IPS DF 6.9 (cell line): ENCODE measurements around the gene RAPGEF1.
"Not testable (repeated sequence)": the region's sequence is repeated elsewhere in the genome, so short reads cannot be mapped to it uniquely, and the experiment has no call there.

Source experiments
- DNase-seq: peaks from one replicate; pipeline ENCODE4 v3.0.0-alpha.2; 2013; ENCODE audit warnings: low read depth, low spot score
- H3K27ac ChIP-seq: one replicate; pipeline ENCODE4 v1.5.1; 2013; ENCODE audit warnings: low read length, control low read depth
- H3K27me3 ChIP-seq: 2 replicates; pipeline ENCODE4 v1.6.1; 2013; ENCODE audit warnings: mild to moderate bottlenecking, low read length; ENCODE audit not compliant: control insufficient read depth, insufficient read depth
- H3K36me3 ChIP-seq: 2 replicates; pipeline ENCODE4 v1.6.1; 2013; ENCODE audit warnings: low read length; ENCODE audit not compliant: control insufficient read depth, insufficient read depth
- H3K4me1 ChIP-seq: 2 replicates; pipeline ENCODE4 v1.6.1; 2013; ENCODE audit warnings: low read length; ENCODE audit not compliant: control insufficient read depth, insufficient read depth
- H3K4me3 ChIP-seq: 2 replicates; pipeline ENCODE4 v1.5.1; 2013; ENCODE audit warnings: mild to moderate bottlenecking, low read length
- H3K9me3 ChIP-seq: 2 replicates; pipeline ENCODE4 v1.6.1; 2013; ENCODE audit warnings: low read length, inconsistent platforms; ENCODE audit not compliant: control insufficient read depth, insufficient read depth
- WGBS: extraction: QIAGEN DNeasy Blood & Tissue Kit; methylation state at CpG from one replicate; pipeline ENCODE4 v1.1.7; 2013; ENCODE audit warnings: mixed read lengths, missing lambda C conversion rate; ENCODE audit not compliant: insufficient read length, insufficient coverage; 5-methylcytosine and 5-hydroxymethylcytosine counted together

RAPGEF1 gene

GRCh38 chr9:131691969-131692611 lies 47.8 kb downstream of the RAPGEF1 start:
- H3K36me3 ChIP-seq, result no peaks in the 10 kb centered on the region
- no peak for DNase-seq
- no peak overlapping the region for H3K4me3 ChIP-seq
- WGBS, result no CpG with 5 or more reads among the region's 7 CpGs
- H3K27me3 ChIP-seq, result no peaks in the 10 kb centered on the region
- no peaks in the 10 kb centered on the region for H3K9me3 ChIP-seq
- peaks cover 7% of the 10 kb centered on the region for H3K4me1 ChIP-seq
- H3K27ac ChIP-seq, result no peak overlapping the region

GRCh38 chr9:131690941-131691573 lies 48.8 kb downstream of the RAPGEF1 start:
- peaks cover 7% of the 10 kb centered on the region for H3K4me1 ChIP-seq
- no CpG with 5 or more reads among the region's 3 CpGs for WGBS
- H3K27ac ChIP-seq, result no peak overlapping the region
- H3K9me3 ChIP-seq, result no peaks in the 10 kb centered on the region
- no peaks in the 10 kb centered on the region for H3K27me3 ChIP-seq
- no peak overlapping the region for H3K4me3 ChIP-seq
- no peak for DNase-seq
- no peaks in the 10 kb centered on the region for H3K36me3 ChIP-seq

DNA sequence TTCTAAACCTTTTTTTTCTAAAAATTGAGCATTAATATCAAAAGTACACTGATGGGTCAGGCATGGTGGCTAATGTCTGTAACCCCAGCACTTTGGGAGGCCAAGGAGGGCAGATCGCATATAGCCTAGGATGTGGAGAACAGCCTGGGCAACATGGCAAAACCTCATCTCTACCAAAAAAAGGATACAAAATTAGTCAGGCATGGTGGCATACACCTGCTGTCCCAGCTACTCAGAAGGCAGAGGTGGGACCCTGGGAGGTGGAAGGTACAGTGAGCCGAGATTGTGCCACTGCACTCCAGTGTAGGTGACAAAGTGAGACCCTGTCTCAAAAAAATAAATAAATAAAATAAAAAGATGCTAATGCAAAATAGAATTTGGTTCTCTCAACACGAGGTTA lies 49.4 kb downstream of the RAPGEF1 start:
- Histone ChIP-seq H3K4me1 (peaks cover 4% of the 10 kb centered on the region), H3K36me3 (no peaks in the 10 kb centered on the region), H3K4me3 (no peak overlapping the region)

GRCh38 chr9:131688377-131688776 lies 51.5 kb downstream of the RAPGEF1 start:
- DNase-seq, result no peak
- no peaks in the 10 kb centered on the region for H3K36me3 ChIP-seq
- no peaks in the 10 kb centered on the region for H3K27me3 ChIP-seq
- no peak overlapping the region for H3K4me3 ChIP-seq
- H3K27ac ChIP-seq, result no peak overlapping the region
- no peaks in the 10 kb centered on the region for H3K9me3 ChIP-seq
- WGBS, result no CpG with 5 or more reads among the region's 3 CpGs
- H3K4me1 ChIP-seq, result no peaks in the 10 kb centered on the region; the same call in 1 of the 2 replicates

More for the DNA sequence above, 49.4 kb downstream of the RAPGEF1 start:
- Histone ChIP-seq H3K9me3 (no peaks in the 10 kb centered on the region), H3K27ac (no peak overlapping the region), H3K27me3 (no peaks in the 10 kb centered on the region)
- WGBS, result no CpG with 5 or more reads among the region's 3 CpGs
- no peak for DNase-seq

- no CpG with 5 or more reads among the region's 15 CpGs for WGBS
- H3K36me3 ChIP-seq, result no peaks in the 10 kb centered on the region
- H3K27me3 ChIP-seq, result no peaks in the 10 kb centered on the region
- peaks cover 1% of the 10 kb centered on the region; the same call in 1 of the 2 replicates for H3K4me1 ChIP-seq
- DNase-seq, result no peak
- H3K27ac ChIP-seq, result no peak overlapping the region
- no peak overlapping the region for H3K4me3 ChIP-seq
- no peaks in the 10 kb centered on the region for H3K9me3 ChIP-seq
Observed at GRCh38 chr9:131685753-131686706, 53.8 kb downstream of the RAPGEF1 start.

- not testable (repeated sequence) for H3K4me3 ChIP-seq, H3K9me3 ChIP-seq, DNase-seq, H3K27ac ChIP-seq, H3K36me3 ChIP-seq, H3K27me3 ChIP-seq
- peaks cover 13% of the 10 kb centered on the region for H3K4me1 ChIP-seq
- WGBS, result no CpG with 5 or more reads among the region's 4 CpGs
Observed at GRCh38 chr9:131683094-131683493, 56.8 kb downstream of the RAPGEF1 start.

GRCh38 chr9:131682261-131682660 lies 57.6 kb downstream of the RAPGEF1 start:
- Histone ChIP-seq H3K4me1 (peaks cover 13% of the 10 kb centered on the region), H3K27me3 (no peaks in the 10 kb centered on the region), H3K36me3 (no peaks in the 10 kb centered on the region), H3K4me3 (no peak overlapping the region), H3K27ac (no peak overlapping the region), H3K9me3 (no peaks in the 10 kb centered on the region)
- no peak for DNase-seq
- WGBS, result no CpG with 5 or more reads among the region's 11 CpGs

DNA sequence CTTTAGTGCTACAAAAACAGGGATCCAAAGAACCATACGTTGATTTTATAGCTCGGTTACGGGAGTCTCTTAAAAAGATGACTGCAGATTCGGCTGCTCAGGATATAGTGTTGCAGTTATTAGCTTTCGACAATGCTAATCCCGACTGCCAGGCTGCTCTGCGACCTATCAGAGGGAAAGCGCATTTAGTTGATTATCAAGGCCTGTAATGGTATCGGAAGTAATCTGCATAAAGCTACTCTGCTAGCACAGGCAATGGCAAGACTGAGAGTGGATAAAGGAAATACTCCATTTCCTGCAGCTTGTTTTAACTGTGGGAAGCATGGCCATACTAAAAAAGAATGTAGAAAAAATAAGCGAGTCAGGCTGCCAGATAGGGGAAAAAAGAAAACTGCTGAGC lies 58.0 kb downstream of the RAPGEF1 start:
- H3K4me1 ChIP-seq, result peaks cover 14% of the 10 kb centered on the region
- not testable (repeated sequence) for H3K9me3 ChIP-seq, H3K27ac ChIP-seq, H3K27me3 ChIP-seq, H3K36me3 ChIP-seq, DNase-seq, H3K4me3 ChIP-seq
- no CpG with 5 or more reads among the region's 10 CpGs for WGBS

- peaks cover 18% of the 10 kb centered on the region for H3K4me1 ChIP-seq
- H3K36me3 ChIP-seq, H3K27ac ChIP-seq, H3K9me3 ChIP-seq, DNase-seq, H3K4me3 ChIP-seq, H3K27me3 ChIP-seq: not testable (repeated sequence)
- no CpG with 5 or more reads among the region's 5 CpGs for WGBS
Observed at GRCh38 chr9:131681108-131681507, 58.8 kb downstream of the RAPGEF1 start.

- Histone ChIP-seq H3K4me1 (peaks cover 29% of the 10 kb centered on the region), H3K9me3 (no peaks in the 10 kb centered on the region), H3K27me3 (no peaks in the 10 kb centered on the region), H3K27ac (no peak overlapping the region), H3K36me3 (no peaks in the 10 kb centered on the region), H3K4me3 (no peak overlapping the region)
- 100% methylated on average over 1 of the region's 12 CpGs for WGBS
- DNase-seq, result no peak
Observed at GRCh38 chr9:131679261-131680020, 60.4 kb downstream of the RAPGEF1 start.
